Inferior parietal cortex (tissue), 1 donor: ENCODE measurements around the gene SNORC.

Experiments
- DNase-seq: peaks from one replicate; pipeline ENCODE4 v3.0.0-alpha.2; 2016; ENCODE audit errors: extremely low spot score

Gene SNORC

GRCh38 chr2:232882505-232883115, 12.5 kb downstream of the SNORC start:
- DNase-seq = no peak

DNA sequence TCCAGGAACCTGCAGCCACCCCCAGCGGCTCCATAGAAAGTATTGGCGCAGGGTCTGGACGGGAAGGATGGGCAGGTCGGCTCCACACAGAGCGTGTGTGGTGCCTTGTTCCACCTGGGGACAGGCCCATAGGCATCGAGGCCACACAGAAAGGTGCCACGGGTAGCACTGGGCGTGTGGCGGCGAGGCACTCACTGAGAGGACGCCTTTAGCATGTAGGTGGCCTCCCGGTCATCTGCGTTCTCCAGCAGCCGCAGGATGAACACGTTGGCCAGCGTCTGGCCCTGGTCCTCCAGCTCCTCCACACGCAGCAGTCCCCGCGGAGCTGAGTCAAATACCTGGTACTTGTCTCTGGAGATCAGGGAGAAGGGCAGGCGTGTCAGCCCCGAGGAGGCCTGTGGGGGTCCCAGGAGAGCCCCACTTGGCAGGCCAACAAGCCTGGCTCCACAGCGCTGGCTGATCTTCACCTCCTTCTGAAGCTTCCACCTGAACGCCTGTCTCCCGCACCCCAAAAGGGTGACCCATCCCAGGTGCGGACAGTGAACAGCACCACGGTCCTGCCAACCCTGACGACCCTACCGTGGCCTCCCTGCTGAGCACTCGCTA, 13.2 kb downstream of the SNORC start:
- no peak for DNase-seq

DNA sequence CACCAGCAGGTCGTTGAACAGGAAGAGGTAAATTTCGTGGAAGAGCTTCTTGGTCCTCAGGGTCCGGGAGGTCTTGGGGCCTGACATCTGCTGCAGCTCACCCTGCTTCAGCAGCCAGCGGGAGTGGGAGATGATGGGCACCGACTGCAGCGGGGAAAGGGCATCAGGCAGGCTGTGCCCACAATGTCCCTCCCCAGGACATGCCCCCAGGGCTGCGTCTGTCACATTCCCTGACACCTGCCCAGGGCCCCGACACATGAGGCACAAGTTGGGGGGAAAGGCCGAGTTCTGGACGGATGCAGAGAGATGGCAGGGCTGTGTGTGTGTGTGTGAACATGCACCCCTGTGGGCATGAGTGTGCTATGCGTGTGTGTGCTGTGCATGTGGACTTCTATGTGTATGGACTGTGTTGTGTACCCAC, 13.9 kb downstream of the SNORC start:
- DNase-seq = no peak

DNA sequence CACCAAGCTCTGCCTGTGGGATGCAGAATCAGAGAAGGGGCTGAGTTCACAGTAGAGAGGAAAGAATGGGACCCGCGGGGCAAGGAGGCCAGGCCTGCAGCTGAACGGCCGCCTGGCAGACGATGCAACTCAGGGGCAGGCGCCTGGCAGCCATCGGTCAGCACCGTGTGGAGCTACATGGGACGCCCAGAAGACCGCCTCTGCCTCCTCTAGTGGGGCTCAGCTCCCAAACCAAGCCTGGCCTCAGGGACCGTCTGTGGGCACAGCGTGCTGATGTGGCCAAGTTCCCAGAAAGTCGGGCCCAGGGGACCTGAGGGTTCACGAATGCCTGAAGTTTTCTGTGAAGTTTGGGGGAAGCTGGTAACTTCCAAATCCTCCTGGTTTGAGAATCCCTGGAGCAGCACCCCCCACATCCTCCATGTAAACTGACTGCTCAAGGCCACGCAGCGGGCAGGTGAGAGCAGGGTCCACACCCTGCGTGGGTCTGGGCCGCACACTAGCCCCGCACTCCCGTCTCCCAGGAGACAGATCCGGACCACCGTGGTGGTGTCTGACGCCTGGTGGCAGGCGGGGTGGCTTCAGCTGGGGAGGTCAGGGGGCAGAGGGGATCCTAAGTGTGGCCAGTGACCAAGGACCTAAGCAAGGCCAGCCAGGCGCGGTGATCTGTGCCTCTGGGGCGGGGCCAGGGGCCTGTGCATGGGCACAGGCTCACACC, 14.6 kb downstream of the SNORC start:
- DNase-seq = no peak

DNA sequence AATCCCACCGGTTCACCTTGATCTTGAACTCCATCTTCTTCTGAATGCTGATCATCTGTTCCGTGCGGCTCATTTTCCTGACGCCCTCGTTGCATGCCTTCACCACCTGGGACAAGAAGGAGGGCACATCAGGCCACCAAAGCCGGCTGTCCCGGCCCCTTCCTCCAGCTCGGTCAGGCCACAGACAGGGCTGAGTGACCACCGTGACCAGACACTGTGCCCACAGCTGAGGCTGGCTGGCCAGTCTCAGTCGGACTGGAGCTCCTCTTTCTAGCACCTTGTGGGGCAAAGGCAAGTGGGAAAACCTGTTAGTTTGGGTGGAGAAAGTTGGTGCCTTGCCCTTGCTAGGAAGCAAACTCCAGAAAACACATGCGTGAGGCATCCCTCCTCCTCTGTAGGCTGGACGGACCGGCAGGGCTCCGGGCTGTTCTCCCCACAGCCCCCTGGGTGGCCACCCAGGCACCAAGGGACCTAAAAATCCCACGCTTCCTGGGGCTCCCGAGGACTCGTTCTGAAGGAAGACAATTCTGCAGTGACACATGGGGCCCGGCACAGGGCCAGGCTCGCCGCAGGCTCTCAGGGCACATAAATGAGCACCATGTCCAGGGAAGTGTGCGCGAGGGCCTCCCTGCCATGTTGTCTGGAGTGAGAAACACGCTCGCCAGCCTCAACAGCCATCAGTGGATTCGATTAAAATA, 15.3 kb downstream of the SNORC start:
- no peak for DNase-seq

DNA sequence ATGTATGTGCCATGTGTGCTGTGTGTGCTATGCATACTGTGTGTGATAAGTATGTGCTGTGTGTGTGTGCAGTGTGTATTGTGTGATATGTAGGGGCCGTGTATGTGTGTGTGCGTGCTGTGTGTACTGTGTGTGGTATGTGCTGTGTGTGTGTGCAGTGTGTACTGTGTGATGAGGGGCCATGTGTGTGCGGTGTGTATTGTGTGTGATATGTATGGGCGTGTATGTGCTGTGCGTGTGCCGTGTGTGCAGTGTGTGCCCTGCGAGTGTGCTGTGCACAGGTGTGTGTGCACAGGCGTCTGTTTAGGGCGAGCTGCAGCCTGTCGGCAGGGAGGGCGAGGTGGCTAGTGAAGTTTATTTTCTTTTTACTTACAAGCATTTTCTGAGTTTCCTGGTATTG, 16.1 kb downstream of the SNORC start:
- DNase-seq = no peak

GRCh38 chr2:232886632-232887031, 16.6 kb downstream of the SNORC start:
- no peak for DNase-seq

- no peak for DNase-seq
Observed at GRCh38 chr2:232887171-232887850, 17.2 kb downstream of the SNORC start.

DNA sequence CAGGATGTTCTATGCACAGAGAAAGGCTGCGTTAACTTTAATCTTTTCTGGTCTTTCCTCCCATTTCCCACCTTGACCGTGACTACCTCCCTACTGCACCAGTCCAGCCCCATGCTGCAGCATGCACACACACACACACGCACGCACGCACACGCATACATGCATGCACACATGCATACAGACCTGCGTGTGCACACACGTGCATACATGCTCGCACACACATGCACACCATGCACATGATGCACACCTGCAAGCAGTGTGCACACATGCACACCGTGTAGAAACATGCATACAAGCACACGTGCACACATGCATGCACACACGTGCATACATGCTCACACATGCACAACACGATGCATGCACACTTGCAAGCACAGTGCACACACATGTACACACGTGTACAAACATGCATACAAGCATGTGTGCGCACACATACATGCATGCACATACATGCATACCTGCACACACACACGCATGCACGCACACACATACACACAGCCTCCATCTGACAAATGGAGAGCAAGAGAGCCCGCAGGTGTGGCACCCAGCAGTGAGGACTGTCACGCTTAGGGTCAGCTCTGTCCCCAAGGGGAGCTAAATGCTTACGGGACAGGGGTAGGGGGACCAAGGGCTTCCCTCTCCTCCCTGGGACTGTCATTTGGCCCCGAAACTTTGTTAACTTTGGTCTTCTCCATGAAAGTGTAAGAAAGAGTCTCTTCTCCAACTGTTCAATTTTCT, 18.2 kb downstream of the SNORC start:
- no peak for DNase-seq

- no peak for DNase-seq
Observed at GRCh38 chr2:232888839-232889529, 18.9 kb downstream of the SNORC start.

GRCh38 chr2:232889876-232890401, 19.9 kb downstream of the SNORC start:
- no peak for DNase-seq

- no peak for DNase-seq
Observed at GRCh38 chr2:232890536-232890895, 20.5 kb downstream of the SNORC start.

DNA sequence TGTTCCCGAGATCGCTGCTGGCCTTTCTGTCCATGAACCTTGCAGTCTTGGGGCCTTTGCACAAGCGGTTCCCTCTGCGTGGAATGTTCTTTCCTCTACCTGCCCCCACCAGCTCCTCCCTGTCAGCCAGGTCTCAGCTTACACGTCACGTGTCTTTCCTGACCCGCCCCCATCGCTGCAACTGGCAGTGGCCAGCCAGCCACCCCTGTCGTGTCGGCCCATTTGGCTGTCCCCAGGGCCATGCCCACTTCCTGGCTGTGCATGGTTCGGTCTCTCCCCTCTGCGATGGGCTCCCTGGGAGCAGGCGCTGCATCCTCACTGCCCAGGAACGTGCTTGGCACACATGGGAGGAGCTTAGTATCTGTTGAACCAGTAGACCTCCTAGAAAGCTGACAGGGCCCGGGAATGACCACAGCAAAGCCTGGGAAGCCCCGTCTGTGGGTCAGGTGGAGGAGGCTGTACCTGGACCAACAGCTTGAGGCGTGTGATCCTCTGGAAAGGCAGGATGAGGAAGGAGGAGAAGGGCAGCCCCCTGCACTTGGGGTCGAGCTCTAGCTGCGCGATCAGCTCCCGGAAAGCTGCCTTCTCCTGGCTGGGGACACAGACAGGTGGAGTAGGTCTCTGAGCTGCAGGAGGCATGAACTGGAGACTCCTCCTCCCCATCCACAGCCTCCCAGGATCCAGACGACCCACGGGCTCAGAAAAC, 21.0 kb downstream of the SNORC start:
- no peak for DNase-seq

- DNase-seq = no peak
Observed at GRCh38 chr2:232891621-232892071, 21.6 kb downstream of the SNORC start.

DNA sequence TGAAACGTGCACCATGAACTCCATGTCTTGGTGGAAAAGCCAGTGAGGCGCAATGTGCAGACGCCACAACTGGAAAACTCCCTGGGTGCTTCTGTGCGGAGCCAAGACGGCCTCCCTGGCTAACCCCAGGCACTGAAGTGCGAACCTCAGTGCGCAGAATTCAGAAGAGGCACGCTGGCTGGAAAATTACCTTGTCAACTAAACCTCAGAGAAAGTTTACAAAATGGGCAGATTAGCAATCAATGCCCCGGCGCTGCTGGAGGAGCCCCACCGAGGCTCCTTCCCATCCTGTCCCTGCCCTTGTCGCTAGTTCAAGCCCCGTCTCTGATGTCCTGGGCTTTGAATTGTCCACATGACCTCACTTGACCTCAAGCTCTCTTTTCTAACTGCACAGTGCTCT, 22.2 kb downstream of the SNORC start:
- DNase-seq = no peak

- no peak for DNase-seq
Observed at GRCh38 chr2:232892843-232893242, 22.8 kb downstream of the SNORC start.

DNA sequence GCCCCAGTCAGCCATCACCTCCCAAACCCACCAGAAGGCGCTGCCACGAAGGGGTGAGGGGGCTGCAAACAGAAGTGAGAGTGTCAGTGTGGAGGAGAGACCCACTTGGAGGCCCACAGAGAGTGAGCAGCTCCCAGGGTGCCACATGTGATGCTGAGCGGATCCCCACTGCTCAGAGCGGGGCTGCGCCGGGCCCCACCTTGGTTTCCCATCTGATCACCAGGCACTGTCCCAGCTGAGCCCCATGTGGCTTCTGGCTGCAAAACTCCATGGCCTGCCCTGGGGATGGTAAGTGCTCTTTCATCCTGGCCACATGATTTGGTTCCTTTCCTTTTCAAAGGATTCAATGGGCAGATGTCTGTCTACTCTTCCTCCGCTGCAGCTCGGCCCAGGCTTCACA, 23.8 kb downstream of the SNORC start:
- DNase-seq = no peak

- DNase-seq = no peak
Observed at GRCh38 chr2:232894251-232894650, 24.2 kb downstream of the SNORC start.

- no peak for DNase-seq
Observed at GRCh38 chr2:232894746-232895145, 24.7 kb downstream of the SNORC start.

DNA sequence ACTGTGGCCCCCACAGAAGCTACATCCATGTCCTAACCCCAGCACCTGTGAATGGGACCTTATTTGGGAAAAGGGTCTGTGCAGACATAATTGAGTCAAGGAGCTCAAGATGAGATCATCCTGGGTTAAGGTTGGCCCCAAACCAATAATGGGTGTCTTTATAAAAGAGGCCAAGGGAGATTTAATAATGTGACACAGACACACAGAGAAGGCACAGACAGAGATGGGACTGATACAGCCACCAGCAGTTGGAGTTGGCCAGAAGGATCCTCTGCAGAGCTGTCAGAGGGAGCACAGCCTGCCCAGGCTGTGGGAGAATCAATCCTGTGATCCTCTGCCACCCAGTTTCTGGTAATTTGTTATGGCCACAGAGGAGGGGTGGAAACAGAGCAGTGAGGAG, 26.0 kb downstream of the SNORC start:
- no peak for DNase-seq
